HG03520 (cell line): ENCODE measurements around the gene PCSK2.

Experiments used
- ATAC-seq: cut with Tn5 transposase; IDR thresholded peaks from one replicate; pipeline ENCODE4 v1.9.1; 2021; ENCODE audit warnings: mild to moderate bottlenecking, moderate library complexity; ENCODE audit not compliant: unreplicated experiment

PCSK2 gene

DNA sequence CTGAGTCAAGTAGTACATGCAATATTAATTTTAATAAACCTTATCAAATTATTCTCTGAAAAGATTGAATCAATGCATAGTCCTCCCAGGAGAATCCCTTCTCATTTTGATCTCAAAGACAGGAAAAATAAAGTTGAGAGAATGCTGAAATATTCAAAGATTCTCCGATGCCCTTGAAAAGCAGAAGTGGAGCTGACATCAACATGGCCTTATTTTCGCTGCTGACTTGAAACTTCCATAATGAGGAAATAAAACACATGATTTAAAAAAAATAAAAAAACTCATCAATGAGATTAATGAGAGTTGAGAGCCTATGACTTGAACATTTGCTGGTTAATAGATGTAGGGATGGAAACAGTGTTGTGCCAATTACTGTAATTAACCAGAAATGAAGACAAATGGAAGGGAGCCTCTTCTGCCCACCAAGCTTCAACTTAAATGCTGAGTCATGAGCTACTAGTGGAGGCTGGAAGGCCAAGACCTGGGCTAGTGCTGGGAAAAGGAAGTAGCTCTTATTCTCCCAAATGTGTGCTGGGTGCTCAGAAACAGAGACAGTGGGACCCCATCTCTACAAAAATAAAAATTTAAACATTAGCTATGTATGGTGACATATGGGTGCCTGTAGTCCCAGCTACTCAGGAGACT lies 164.4 kb downstream of the PCSK2 start:
- no peak for ATAC-seq

DNA sequence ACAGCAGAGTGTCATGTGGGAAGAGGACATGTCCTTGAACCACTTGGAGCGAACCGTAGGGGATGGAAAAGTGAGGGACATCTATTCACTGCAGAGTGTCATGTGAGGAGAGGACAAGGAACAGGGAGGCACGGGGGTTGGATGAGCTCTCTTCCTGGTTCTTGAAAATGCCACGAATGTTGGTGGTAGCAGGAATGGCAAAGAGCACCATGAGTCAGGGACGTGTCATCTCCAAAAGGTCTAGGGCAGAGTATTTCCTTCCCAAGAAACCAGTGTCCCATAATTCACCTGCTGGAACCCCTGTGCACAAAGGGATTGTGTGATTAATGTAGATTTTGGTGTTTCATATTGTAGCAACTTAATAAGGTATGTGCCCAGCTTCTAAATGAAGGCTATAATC lies 167.6 kb downstream of the PCSK2 start:
- no peak for ATAC-seq

DNA sequence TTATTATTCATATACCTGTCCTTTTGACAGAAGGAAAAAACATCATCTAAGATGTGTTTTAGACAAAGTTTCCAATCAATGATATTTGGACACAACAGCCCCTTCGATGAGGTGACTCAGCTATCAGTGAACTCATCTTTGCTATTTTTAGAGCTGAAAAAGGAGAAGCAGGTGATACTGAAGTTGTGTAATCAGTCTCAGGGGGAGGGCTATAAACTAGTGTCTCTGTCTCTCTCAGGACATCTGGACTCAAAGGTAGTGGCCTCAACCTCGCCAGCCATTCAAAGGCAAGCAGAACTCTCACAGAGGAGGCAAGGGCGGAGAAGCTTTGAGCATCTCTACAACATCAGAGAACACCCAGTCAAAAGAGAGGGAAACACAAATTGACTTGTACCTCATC lies 168.9 kb downstream of the PCSK2 start:
- ATAC-seq = no peak

DNA sequence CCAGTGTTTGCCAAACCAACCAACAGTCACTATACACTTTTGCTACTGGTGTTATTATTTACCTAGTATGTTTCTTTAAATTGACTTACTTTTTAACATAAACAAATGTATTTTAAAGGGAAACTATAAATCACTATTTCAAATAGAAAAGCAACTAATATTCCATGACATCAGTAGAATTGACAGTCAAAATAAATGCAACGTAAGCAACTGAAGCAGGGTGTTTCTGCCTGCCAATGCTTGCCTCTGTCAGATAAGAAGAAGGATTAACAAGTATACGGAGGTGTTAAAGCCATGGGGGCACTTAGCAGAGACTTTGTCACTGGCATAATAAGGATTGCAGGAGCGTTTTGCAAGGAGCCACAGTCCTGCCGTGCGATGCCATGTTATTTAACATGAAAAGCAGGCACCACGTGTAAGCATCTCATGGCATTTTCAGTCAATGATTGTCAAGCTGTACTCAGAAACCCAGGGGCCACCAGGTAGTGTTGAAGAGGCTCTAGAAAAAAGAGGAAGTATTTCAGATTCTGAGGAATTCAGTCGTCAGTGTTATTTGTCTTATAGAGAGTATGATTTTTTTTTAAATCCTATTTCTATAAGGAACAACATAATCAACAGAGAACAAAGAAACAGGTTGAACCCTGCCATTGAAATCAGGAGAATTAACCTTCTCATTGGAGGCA lies 172.6 kb downstream of the PCSK2 start:
- ATAC-seq = no peak

DNA sequence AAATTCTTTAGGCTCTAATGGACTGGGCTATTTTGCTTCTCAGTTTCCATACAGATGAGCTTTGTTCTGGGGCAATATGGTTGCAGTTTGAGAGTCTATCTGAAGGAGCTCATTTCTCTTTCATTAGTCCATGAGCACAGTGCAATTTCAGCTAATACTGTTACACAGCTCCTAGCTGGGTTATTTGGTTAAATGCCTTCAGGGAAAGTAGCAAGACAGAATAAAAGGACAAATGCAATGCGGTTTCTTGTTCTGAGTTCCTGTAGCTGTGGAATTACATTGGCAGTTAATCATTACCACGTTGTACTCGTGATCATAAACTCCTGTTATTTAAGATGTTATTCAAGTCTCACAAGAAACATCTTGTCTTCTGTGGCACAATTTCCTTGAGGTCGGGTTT lies 176.6 kb downstream of the PCSK2 start:
- no peak for ATAC-seq

DNA sequence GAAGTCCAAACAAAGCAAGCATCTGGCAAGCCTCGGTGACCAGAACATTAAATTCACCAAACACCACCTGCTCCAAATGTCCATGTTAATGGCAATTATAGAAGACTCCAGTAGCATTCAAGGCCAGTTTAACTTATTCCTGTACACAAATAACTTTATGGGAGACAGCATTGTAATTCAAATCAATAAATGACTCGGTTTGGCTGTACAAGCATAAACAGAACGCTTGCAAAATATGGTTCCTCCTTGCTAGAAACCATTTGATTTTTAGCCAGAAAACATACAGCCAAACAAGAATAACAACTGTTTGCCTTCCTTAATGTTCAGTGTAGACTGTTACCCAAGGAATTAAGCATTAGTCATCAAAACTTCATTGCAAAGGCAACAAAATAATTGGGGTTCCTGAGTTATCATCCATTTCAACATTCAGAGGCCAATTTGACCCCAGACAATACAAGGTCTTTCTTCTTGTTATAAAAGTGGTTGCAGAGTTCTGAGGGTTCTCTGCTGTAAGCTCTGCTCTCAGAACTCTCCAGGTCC lies 179.3 kb downstream of the PCSK2 start:
- ATAC-seq = no peak

DNA sequence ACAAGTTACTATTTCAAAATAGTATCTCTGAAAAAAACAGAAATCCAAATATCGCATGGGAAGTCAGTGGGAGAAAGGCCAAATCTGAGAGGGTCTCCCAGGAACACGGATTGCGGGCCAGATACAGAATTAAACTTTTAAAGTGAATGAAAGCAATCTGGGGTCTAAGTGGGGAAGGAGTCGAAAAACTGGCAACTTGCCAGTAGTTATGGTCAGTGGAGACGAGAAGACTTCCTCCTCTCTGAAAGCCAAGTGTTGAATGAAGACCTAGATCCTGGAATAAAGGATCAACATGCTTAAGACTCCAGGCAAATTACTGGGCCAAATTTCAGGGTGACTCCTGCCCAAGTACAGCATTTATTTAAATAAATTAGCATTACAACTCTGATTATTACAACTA lies 180.7 kb downstream of the PCSK2 start:
- ATAC-seq = no peak

DNA sequence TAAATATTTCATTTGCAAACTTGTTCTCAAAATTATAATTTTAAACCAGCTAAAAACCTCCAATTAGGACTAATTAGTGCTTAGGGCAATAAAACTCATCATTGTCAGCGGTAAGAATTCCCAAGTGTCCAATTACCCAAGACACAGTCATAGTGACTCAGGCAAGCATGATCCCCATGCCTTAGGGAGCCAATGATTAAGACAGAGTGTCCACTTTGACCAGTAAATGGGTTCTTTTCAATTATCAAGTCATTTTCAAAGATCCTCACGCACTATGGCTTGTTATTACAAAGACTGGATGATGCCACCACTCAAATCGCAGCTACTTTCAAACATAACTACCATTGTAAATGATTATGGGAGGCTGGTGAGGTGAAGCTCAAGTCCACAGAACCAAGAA lies 190.4 kb downstream of the PCSK2 start:
- no peak for ATAC-seq

DNA sequence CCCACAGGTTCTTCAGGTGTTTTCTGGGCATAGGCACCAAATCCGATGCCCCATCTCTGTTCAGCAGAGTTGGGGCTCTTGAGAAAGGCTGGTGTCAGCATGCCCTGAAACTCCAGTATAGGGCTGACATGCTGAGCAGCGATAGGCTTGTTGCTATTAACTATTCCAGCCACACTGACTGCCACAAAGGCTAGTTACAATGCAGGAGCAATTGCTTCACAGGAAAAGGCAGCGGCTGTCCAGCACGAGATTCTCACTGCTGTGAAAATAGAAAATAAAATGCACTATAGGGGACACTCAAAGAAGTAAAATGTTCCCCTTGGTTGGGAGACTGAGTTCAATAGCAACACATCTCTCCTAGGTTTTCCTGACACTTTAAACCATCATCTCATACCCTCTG lies 191.9 kb downstream of the PCSK2 start:
- no peak for ATAC-seq

DNA sequence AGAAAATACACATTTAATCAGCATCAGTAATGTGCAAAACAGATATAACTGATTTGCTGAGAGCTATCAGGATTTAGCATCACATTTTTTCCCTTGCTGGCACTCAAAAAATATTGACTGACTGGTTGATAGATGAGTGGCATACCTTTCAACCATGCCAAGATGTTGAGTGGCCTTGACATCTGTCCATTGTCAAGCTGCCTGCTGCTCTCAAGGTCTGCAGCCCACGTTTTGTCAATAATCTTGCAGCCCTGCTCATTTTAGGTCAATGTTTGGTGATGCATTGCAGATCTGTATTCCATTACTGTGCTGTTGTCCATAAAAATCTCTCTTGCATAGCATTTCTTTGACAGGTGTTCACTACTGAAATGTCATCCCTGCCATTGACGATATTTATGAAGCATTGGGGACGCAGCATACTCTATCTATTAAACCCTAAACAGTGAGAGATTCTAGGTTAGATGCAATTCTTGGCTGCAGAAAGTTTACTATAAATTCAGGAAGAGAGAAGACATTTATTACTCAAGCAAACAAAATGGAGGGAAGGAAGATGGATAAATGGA lies 192.7 kb downstream of the PCSK2 start:
- no peak for ATAC-seq

DNA sequence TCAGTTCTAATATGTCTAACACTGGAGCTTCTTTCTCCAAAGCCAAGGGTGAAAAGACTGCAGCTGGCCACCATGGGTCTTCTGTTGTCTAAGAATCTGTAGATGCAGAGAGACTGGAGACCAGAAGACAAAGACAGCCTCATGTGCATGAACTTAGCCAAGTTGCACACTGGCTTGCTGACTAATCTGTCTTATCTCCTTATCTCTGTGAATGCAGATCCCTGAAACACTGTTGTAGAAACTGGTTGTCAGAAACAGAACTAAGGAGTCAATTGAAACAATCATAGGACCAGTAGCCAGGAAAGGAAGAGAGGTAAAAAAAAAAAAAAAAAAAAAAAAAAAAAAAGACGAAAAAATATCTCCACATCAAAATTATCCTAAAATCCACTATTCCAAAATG lies 194.7 kb downstream of the PCSK2 start:
- ATAC-seq = no peak

DNA sequence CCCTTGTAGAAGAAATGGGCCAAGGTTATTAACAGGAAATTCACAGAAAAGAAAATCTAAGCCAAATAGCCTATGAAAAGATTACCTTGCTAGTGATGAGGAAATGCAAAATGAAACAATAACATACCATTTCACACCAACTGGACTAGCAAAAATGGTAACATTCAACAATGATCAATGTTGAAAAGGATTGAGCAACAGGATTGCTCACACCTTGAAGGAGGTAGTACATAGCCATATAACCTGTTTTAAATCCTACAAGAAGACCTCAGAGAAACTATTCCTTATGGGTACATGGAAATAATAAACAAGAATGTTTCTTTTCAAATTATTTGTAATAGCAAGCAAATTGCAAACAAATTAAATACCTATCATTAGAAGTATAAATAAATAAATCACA lies 196.9 kb downstream of the PCSK2 start:
- ATAC-seq = no peak

DNA sequence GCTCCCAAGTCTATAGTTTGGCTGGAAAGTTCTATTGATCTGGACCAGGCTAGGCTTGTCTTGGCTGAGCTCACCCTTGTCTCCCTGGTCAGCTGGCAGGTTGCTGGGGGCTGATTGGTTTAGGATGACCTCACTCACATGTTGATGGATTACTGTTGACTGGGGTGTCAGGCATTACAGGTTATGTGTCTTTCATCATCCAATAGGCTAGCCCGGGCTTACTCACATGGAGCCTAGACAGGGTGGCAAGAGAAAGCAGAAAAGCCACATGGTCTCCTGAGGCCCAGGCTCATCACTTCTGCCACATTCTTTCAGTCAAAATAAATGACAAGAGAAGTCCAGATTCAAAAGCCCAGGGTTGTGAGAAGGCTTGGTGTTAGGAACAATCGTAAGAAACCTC lies 200.8 kb downstream of the PCSK2 start:
- ATAC-seq = no peak

DNA sequence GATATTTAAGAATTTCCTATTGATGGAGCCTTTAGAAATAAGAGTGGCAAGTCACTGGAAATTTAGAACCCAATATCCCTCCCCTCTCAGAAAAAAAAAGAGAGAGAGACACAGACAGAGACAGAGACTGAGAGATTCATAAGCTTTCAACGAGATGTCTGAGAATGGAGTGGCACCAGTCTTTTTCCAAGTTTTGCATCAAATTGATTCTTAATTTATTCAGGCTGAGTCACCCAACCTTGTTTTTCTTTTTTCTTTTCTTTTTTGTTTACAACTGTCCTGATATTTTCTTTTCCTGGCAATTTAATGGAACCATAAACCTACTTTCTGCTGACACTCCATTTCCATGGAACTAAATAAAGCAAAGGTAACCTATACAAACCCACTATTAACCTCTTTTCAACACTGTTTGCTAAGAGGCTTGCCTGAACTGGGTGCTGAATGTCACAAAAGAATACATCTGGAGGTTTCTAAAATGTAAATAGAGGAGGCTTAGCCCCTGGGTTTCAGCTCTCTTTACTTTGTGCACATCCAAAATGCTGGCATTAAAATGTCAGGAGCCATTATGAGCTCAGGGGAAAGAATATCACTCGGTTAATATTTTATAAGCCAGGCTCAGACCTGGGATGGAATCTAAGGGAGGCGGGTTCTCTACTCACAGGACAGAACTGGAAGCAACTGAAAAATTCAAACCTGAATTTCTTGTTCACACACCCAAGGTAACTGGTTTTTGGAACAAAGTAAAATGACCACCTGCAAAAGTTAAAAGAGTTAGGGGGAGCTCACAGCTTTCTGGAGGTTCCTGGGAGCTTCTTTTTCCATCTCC lies 203.5 kb downstream of the PCSK2 start:
- no peak for ATAC-seq

DNA sequence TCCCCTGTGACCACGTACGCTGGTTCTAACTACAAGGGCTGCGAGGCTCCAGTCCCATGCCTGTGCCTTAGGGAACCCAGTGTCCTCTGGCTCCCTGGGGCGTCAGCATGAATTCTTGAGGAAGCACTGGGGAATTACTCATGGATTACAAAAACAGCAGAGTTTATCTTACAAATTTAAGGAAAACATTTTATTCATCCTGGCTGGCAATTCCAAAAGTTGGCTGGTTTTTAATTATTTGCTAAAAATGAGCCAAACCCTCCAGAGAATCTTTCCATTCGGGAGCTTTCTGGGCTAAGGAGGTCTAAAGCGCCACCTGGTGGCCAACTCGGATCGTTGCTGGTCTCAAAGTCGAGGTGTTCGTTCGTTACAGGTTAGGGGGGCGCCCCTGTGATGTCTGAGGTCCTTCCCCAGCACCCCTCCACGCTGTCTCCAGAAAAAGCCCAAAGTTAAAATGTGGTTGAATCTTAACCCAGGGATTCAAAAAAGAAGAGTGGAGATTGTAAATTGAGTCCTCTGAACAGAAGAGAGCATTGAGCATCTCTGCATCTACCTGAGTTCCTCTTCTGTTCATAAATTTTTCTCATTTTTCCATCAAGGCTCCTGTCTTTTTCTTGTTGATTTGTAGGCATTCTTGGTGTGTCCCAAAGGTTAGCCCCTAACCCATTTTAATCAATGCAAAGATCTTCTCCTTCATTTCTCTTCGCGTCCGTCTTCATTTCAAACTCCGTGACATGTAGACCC lies 205.0 kb downstream of the PCSK2 start:
- ATAC-seq = no peak

DNA sequence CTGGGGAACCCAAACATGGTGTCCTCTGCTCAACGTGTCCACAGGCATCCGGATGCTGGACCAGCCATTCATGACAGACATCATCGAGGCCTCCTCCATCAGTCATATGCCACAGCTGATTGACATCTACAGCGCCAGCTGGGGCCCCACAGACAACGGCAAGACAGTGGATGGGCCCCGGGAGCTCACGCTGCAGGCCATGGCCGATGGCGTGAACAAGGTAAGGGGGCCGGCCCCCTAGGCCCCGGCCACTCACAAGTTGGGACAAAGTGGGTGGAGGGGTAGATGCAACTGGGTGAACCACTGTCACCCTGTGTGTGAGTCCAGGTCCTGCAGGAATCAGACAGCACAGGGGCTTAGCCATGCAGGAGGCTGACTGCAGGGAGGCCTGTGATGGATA lies 209.8 kb downstream of the PCSK2 start:
- no peak for ATAC-seq

DNA sequence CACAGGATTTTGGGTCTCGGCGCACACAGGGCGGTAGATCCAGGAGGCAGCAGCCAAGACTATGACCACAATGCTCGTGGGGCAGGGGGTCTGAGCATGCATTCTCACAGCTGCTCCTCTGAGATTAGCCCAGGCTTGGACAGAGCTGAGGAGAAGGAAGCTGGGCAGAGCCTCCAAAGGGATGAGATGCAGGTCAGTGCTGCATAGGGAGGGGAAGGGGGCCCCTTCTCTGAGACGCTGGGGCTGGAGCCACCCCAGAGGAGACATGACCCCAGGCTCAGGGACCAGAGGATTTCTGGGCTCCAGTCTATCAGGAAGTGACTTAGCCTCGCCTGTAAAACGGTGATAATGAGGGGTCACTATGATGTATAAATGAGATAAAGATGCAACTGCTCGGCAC lies 210.4 kb downstream of the PCSK2 start:
- no peak for ATAC-seq

DNA sequence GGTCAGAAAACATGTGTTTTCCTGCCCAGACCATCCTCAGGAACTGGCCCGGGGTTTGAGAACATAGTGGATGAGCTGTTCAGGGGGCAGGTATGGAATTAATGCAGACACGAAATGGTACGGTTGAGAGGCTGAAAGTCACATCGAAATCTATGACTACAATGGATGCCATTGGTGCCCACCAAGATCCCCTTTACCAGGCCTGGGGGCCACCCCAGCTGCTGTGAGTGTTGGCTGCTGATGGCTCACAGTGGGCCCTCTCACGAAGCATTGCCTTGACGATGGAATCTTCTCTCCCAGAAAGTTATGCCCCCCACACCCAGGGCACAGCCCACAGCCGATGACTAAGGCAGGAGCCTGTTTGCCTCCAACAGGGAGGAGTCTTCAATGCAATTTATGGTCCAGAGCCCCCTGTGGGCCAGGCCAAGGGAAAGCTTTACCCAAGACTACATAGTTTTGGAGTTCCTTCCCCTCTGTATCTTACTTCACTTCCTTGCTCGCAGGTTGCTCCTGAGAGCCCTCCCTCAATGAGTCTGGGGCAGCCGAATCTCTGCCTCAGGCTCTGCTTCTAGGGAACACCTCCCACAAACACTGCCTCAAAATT lies 211.7 kb downstream of the PCSK2 start:
- no peak for ATAC-seq

DNA sequence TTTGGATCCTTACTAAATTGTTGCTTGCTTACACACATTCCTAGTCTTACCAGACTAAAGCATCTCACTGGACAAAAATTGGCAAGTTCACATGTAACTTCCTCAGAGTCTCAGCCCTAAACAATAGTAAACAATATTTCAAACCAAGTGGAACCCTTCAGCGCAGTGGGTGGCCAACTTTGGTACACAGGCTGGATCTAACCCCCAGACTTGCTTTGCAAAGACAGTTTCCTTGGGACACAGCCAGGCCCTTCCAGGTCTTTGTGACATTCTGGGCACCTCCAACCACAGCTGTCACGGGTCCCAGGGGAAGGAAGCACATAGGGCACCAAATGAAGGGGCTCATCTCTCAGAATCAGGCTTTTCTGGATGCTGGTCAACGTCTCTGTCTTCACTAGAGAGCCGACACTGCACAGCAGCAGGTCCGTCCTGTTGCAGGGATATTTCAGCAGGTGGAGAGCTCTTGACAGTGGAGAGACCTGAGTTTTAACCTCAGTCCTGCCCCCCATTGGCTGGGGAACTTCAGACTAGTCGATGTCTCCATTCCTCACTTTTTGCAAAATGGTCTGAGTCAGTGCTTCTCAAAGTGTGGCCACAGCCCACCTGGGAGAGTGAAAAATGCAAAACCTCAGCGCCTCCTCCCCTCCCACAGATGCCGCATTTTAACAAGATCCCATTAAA lies 212.9 kb downstream of the PCSK2 start:
- ATAC-seq = no peak

DNA sequence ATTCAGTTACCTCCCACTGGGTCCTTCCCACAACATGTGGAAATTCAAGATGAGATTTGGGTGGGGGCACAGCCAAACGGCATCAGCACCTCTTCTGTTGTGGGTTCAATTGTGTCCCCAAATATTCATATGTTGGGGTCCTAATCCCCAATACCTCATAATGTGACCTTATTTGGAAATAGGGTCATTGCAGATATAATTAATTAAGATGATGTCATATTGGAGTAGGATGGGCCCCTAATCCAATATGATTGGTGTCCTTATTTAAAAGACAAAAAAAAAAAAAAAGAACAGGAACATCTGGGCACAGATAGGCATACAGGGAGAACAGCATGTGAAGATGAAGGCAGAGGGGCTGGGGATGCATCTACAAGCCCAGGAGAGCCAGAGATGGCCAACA lies 214.9 kb downstream of the PCSK2 start:
- ATAC-seq = no peak
